A549 (cell line): ENCODE data around the gene OSER1.

Source experiments
- CTCF ChIP-seq: fragments of >200 bp; sonication (Bioruptor Twin); formaldehyde crosslinking; IDR thresholded peaks from 3 replicates; pipeline ENCODE4 v1.5.1; 2016
- HOXB5 ChIP-seq: fragments of 250-450 bp; sonication (Bioruptor Pico); IDR thresholded peaks from 2 replicates; pipeline ENCODE4 v1.5.0; 2020; ENCODE audit warnings: mild to moderate bottlenecking, moderate library complexity
- KDM5A ChIP-seq: fragments of 200-600 bp; sonication (generic); IDR thresholded peaks from 2 replicates; pipeline ENCODE4 v1.6.1; 2016; ENCODE audit warnings: antibody characterized with exemption, mild to moderate bottlenecking
- MAX ChIP-seq: IDR thresholded peaks from 2 replicates; pipeline ENCODE4 v1.6.1; 2012
- POLR2A ChIP-seq: IDR thresholded peaks from 2 replicates; pipeline ENCODE4 v1.6.1; 2012; ENCODE audit warnings: mild to moderate bottlenecking, low read length
- POLR2AphosphoS2 ChIP-seq: conservative IDR thresholded peaks from 2 replicates; pipeline ENCODE4 v1.6.1; 2012; ENCODE audit warnings: low read length, improper control_type of control experiment, inconsistent platforms
- RAD21 ChIP-seq, 2 experiments: fragments of >200 bp in 1 of 2; sonication (Bioruptor Twin) in 1 of 2; formaldehyde crosslinking in 1 of 2; IDR thresholded peaks in 1 of 2; conservative IDR thresholded peaks in 1 of 2; 2 replicates in 1 of 2; 3 replicates in 1 of 2; pipeline ENCODE4 v1.6.1; 2012 to 2018; ENCODE audit warnings: inconsistent platforms in 1 of 2
- RFX5 ChIP-seq: fragments of 450-650 bp; IDR thresholded peaks from 2 replicates; pipeline ENCODE4 v1.7.1; 2014; ENCODE audit warnings: antibody characterized with exemption, mild to moderate bottlenecking, moderate library complexity
- TP53 ChIP-seq: fragments of 250-450 bp; sonication (Bioruptor Pico); IDR thresholded peaks from 2 replicates; pipeline ENCODE4 v1.5.0; 2021; ENCODE audit warnings: mild to moderate bottlenecking, moderate library complexity
- ZSCAN20 ChIP-seq: fragments of 250-450 bp; sonication (Bioruptor Pico); IDR thresholded peaks from 2 replicates; pipeline ENCODE4 v1.8.0; 2022; ENCODE audit warnings: mild to moderate bottlenecking, moderate library complexity

GRCh38 chr20:44172572-44172950 is 38.0 kb downstream of the OSER1 start:
- TF ChIP-seq RFX5 (no peak), POLR2AphosphoS2 (no peak), CTCF (no peak), POLR2A (no peak), RAD21 (conservative IDR thresholded peaks at IDR 0.05 in 1 of 2, IDR thresholded peaks at IDR 0.05 in 1 of 2) (no peak), HOXB5 (CRISPR knock-in tag) (no peak), ZSCAN20 (CRISPR knock-in tag) (no peak), MAX (no peak), KDM5A (no peak), TP53 (CRISPR knock-in tag) (no peak)
